NCI-H2171 (cell line): ENCODE results near the gene DNM1.

Experiments used
- DNase-seq: peaks from one replicate; lab custom pipeline; 2025; lab: John Stamatoyannopoulos, UW

Gene DNM1

GRCh38 chr9:128250839-128251731 lies 47.9 kb downstream of the DNM1 start:
- no peak for DNase-seq

- no peak for DNase-seq
These were observed 48.5 kb downstream of the DNM1 start for GRCh38 chr9:128251732-128252100.

- no peak for DNase-seq
These were observed 49.3 kb downstream of the DNM1 start for GRCh38 chr9:128252317-128253139.

- no peak for DNase-seq
These were observed 50.2 kb downstream of the DNM1 start for GRCh38 chr9:128253140-128253990.

GRCh38 chr9:128253991-128254346 lies 50.8 kb downstream of the DNM1 start:
- no peak for DNase-seq

- no peak for DNase-seq
These were observed 51.2 kb downstream of the DNM1 start for GRCh38 chr9:128254362-128254761.

- DNase-seq = peak; percentile 37
These were observed 51.9 kb downstream of the DNM1 start for GRCh38 chr9:128254855-128255759.

GRCh38 chr9:128257086-128257825 lies 54.1 kb downstream of the DNM1 start:
- no peak for DNase-seq

GRCh38 chr9:128257907-128258306 lies 54.7 kb downstream of the DNM1 start:
- DNase-seq = no peak

GRCh38 chr9:128258326-128258725 lies 55.1 kb downstream of the DNM1 start:
- DNase-seq = no peak

GRCh38 chr9:128259156-128259555 lies 56.0 kb downstream of the DNM1 start:
- DNase-seq = no peak

GRCh38 chr9:128260340-128260739 lies 57.2 kb downstream of the DNM1 start:
- DNase-seq = no peak

GRCh38 chr9:128262687-128263086 lies 59.5 kb downstream of the DNM1 start:
- no peak for DNase-seq

- DNase-seq = no peak
These were observed 62.2 kb downstream of the DNM1 start for GRCh38 chr9:128265348-128265847.

- no peak for DNase-seq
These were observed 63.9 kb downstream of the DNM1 start for GRCh38 chr9:128266868-128267590.

- DNase-seq = no peak
These were observed 67.9 kb downstream of the DNM1 start for GRCh38 chr9:128271112-128271511.

- DNase-seq = no peak
These were observed 68.3 kb downstream of the DNM1 start for GRCh38 chr9:128271512-128271911.

- no peak for DNase-seq
These were observed 71.1 kb downstream of the DNM1 start for GRCh38 chr9:128274245-128274644.

GRCh38 chr9:128275198-128276007 lies 72.2 kb downstream of the DNM1 start, which contains the start of gene GOLGA2:
Gene GOLGA2, minus strand, starts transcription at chr9:128276007. Its CDS starts 31 bp downstream, at chr9:128275976.
- no peak for DNase-seq
